Tibial nerve (tissue), 3 donors: Measurements from ENCODE around the gene GAL3ST2.

Source experiments
- CTCF ChIP-seq, 5 experiments: fragments of 200-600 bp in 3 of 5; fragments of 450-650 bp in 2 of 5; sonication (generic) in 3 of 5; IDR thresholded peaks; one replicate each; pipeline ENCODE4 v1.5.1; 2016 to 2019; ENCODE audit warnings: antibody characterized with exemption in 5 of 5, mild to moderate bottlenecking in 3 of 5, moderate library complexity in 2 of 5
- POLR2A ChIP-seq, 2 donors: fragments of 450-650 bp; IDR thresholded peaks; one replicate each; pipeline ENCODE4 v1.6.1; 2017; ENCODE audit warnings: antibody characterized with exemption in 2 of 2, mild to moderate bottlenecking in 2 of 2, moderate library complexity in 2 of 2

- TF ChIP-seq CTCF (IDR thresholded peaks at IDR 0.05) (no peak), POLR2A (IDR thresholded peaks at IDR 0.05) (no peak)
Observed at GRCh38 chr2:241754042-241754441, 22.6 kb upstream of the GAL3ST2 start.
